ENCODE data around the gene FCSK. TPM values are rescaled to one million over a fixed set of nuclear protein-coding genes. Genes with fewer than 3 reads are reported as not detected.

The FCSK gene
- total RNA-seq, 2 experiments from 2014 or later: 21.8 to 25.4 TPM

DNA sequence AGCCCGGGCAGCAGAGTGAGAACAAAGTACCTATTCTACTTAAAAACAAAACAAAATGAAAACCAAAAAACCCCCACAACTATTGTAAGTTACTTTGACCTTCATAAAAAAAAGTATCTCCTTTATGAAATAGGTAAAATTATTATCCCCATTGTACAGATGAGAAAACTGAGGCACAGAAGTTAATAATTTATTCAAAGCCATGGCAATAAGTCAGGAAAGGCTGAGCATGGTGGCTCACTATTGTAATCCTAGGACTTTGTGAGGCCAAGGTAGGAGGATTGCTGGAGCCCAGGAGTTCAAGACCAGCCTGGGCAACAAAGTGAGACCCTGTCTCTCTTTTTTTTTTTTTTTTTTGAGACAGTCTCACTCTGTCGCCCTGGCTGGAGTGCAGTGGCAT is 30.5 kb downstream of the FCSK start:
- no peaks in the 10 kb centered on the region for H3K9me3 Mint-ChIP-seq
- ATAC-seq (ENCODE audit: poor library complexity) (no peak), DNase-seq (no peak)
- H3K27ac ChIP-seq (ENCODE audit: low read depth in 1 of 2, low read length in 2 of 2): no peak overlapping the region
- no peak for TF ChIP-seq CTCF (IDR thresholded peaks at IDR 0.05)
- no peak overlapping the region for H3K4me3 Mint-ChIP-seq
- no peaks in the 10 kb centered on the region for H3K9me3 ChIP-seq (ENCODE audit: control insufficient read depth in 1 of 2, insufficient read depth in 1 of 2, low read length in 2 of 2)
- intact Hi-C loops (cut with DNase I, micrococcal nuclease): no loop called here
- H3K27me3 ChIP-seq (ENCODE audit: control insufficient read depth in 1 of 2, insufficient read depth in 2 of 2, low read length in 2 of 2): no peaks in the 10 kb centered on the region
- H3K36me3 Mint-ChIP-seq (ENCODE audit: low read depth): peaks cover 49% of the 10 kb centered on the region
- H3K36me3 ChIP-seq (ENCODE audit: insufficient read depth, low read length): peaks cover 56% of the 10 kb centered on the region
- H3K27ac Mint-ChIP-seq: no peak overlapping the region
- no peaks in the 10 kb centered on the region for H3K4me1 ChIP-seq (ENCODE audit: insufficient read depth, low read length)
- H3K4me1 Mint-ChIP-seq (ENCODE audit: low read depth): no peaks in the 10 kb centered on the region
- H3K4me3 ChIP-seq (ENCODE audit: low read length): no peak overlapping the region
- CTCF ChIA-PET: no interaction called here
- POLR2A ChIA-PET: interaction anchor here (0.9 kb wide), 1 partner anchor 103 kb away, joined by 3 read pairs; no protein-coding TSS in a partner anchor
- no peaks in the 10 kb centered on the region for H3K27me3 Mint-ChIP-seq

DNA sequence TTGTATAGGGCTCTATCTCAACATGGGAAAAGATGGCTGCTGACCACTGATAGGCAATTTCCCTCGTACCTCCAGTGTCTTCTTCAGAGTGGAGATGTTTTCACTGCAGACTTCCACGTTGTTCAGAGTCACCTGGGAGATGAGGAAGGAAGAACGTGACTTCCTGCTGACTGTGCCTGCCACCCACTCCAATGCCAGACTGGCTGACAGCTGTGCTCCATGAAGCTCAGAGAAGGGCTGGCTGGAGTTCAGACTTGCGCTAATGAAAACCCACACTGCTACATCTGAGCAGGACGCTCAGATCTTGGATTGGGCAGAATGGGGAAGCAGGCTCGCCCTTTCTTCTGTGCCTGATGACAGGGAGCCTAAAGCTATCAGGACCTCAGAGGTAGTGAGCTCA is 35.9 kb downstream of the FCSK start:
- ATAC-seq (ENCODE audit: poor library complexity): no peak
- H3K9me3 Mint-ChIP-seq: no peaks in the 10 kb centered on the region
- no peak overlapping the region for H3K4me3 Mint-ChIP-seq
- no peak overlapping the region for H3K27ac Mint-ChIP-seq
- H3K4me1 ChIP-seq (ENCODE audit: insufficient read depth, low read length): no peaks in the 10 kb centered on the region
- intact Hi-C loops (cut with DNase I, micrococcal nuclease): no loop called here
- no peak for TF ChIP-seq CTCF (IDR thresholded peaks at IDR 0.05)
- H3K27ac ChIP-seq (ENCODE audit: low read depth in 1 of 2, low read length in 2 of 2): no peak overlapping the region
- peaks cover 46% of the 10 kb centered on the region for H3K36me3 ChIP-seq (ENCODE audit: insufficient read depth, low read length)
- DNase-seq: no peak
- H3K36me3 Mint-ChIP-seq (ENCODE audit: low read depth): peaks cover 49% of the 10 kb centered on the region
- no peaks in the 10 kb centered on the region for H3K9me3 ChIP-seq (ENCODE audit: control insufficient read depth in 1 of 2, insufficient read depth in 1 of 2, low read length in 2 of 2)
- H3K4me1 Mint-ChIP-seq (ENCODE audit: low read depth): no peaks in the 10 kb centered on the region
- CTCF ChIA-PET: no interaction called here
- H3K27me3 Mint-ChIP-seq: no peaks in the 10 kb centered on the region
- no peak overlapping the region for H3K4me3 ChIP-seq (ENCODE audit: low read length)
- POLR2A ChIA-PET: no interaction called here
- no peaks in the 10 kb centered on the region for H3K27me3 ChIP-seq (ENCODE audit: control insufficient read depth in 1 of 2, insufficient read depth in 2 of 2, low read length in 2 of 2)

- no peak for DNase-seq
- intact Hi-C loops (cut with DNase I, micrococcal nuclease): no loop called here
- Histone ChIP-seq H3K4me1 (ENCODE audit: insufficient read depth, low read length) (no peaks in the 10 kb centered on the region), H3K4me3 (ENCODE audit: low read length) (no peak overlapping the region), H3K36me3 (ENCODE audit: insufficient read depth, low read length) (peaks cover 63% of the 10 kb centered on the region), H3K9me3 (ENCODE audit: control insufficient read depth in 1 of 2, insufficient read depth in 1 of 2, low read length in 2 of 2) (no peaks in the 10 kb centered on the region), H3K27me3 (ENCODE audit: control insufficient read depth in 1 of 2, insufficient read depth in 2 of 2, low read length in 2 of 2) (no peaks in the 10 kb centered on the region), H3K27ac (ENCODE audit: low read depth in 1 of 2, low read length in 2 of 2) (no peak overlapping the region)
- peaks cover 73% of the 10 kb centered on the region for H3K36me3 Mint-ChIP-seq (ENCODE audit: low read depth)
- POLR2A ChIA-PET: no interaction called here
- H3K27me3 Mint-ChIP-seq: no peaks in the 10 kb centered on the region
- H3K27ac Mint-ChIP-seq: no peak overlapping the region
- no peak for TF ChIP-seq CTCF (IDR thresholded peaks at IDR 0.05)
- H3K4me1 Mint-ChIP-seq (ENCODE audit: low read depth): no peaks in the 10 kb centered on the region
- no peak overlapping the region for H3K4me3 Mint-ChIP-seq
- no peak for ATAC-seq (ENCODE audit: poor library complexity)
- CTCF ChIA-PET: no interaction called here
- no peaks in the 10 kb centered on the region for H3K9me3 Mint-ChIP-seq
Observed at GRCh38 chr16:70493802-70494201, 39.4 kb downstream of the FCSK start.

Data from CD4-positive, alpha-beta T cell (primary cell).